ENCODE data around the gene EEF1G.

GRCh38 chr11:62602141-62603071, 28.7 kb upstream of the EEF1G start:
- TF ChIP-seq CTCF (IDR thresholded peaks at IDR 0.05) (peak in 2 of 4 experiments; percentile 27 to 34), POLR2A (IDR thresholded peaks at IDR 0.05) (no peak)

Data from uterus (tissue), 2 donors.